ENCODE data around the gene BTBD6.

DNA sequence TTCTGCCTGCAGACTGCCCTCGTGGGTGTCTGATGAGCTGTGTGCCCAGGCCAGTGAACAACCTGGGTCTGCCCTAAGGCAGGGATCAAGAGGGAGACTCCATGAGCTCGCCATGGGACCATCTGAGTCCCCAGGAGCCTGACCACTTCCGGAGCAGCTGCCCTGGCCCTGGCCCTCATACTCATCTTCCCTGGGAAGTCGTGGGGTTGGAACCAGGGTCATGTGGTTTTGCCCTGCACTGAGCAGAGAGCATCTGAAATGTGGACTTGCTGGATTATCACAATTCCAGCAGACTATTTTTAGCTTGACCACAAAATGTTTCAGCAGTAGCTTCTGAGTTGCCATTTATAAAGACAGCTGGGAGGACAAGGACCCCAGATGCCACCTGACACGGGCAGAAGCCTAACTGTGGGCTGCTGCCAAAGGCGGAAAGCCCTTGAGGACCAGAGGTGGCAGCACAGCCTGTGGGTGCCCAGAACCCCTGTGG lies 6.7 kb downstream of the BTBD6 start:
- TF ChIP-seq, protein P1, sequence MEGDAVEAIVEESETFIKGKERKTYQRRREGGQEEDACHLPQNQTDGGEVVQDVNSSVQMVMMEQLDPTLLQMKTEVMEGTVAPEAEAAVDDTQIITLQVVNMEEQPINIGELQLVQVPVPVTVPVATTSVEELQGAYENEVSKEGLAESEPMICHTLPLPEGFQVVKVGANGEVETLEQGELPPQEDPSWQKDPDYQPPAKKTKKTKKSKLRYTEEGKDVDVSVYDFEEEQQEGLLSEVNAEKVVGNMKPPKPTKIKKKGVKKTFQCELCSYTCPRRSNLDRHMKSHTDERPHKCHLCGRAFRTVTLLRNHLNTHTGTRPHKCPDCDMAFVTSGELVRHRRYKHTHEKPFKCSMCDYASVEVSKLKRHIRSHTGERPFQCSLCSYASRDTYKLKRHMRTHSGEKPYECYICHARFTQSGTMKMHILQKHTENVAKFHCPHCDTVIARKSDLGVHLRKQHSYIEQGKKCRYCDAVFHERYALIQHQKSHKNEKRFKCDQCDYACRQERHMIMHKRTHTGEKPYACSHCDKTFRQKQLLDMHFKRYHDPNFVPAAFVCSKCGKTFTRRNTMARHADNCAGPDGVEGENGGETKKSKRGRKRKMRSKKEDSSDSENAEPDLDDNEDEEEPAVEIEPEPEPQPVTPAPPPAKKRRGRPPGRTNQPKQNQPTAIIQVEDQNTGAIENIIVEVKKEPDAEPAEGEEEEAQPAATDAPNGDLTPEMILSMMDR (conservative IDR thresholded peaks at IDR 0.05): no peak
- TF ChIP-seq EZH2 (IDR thresholded peaks at IDR 0.05; ENCODE audit: low read depth): no peak
